HG03558 (cell line): Measurements from ENCODE around the gene DGLUCY.
A peak's percentile ranks its signal among the peaks of the same experiment; 100 is the strongest.
"Not testable (repeated sequence)": the region's sequence is repeated elsewhere in the genome, so short reads cannot be mapped to it uniquely, and the experiment has no call there.

ENCODE experiments used
- ATAC-seq: cut with Tn5 transposase; IDR thresholded peaks from one replicate; pipeline ENCODE4 v1.9.1; 2021; ENCODE audit warnings: moderate number of reproducible peaks; ENCODE audit not compliant: unreplicated experiment; ENCODE audit errors: extremely low read depth

DGLUCY gene

DNA sequence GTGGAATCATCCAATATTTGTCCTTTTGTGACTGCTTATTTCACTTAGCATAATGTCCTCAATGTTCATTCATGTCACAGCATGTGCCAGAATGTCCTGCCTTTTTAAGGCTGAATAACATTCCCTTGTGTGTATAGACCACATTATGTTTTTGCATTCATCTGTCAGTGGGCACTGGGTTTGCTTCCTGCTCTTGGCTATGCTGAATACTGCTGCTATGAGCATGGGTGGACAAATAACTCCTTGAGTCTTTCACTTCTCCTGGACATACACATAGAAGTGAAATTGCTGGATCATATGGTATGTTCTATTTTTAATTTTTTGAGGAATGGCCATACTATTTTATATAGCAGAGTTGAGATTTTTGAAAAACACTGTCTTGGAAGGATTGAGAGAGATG, 83.8 kb downstream of the DGLUCY start:
- ATAC-seq, result no peak

DNA sequence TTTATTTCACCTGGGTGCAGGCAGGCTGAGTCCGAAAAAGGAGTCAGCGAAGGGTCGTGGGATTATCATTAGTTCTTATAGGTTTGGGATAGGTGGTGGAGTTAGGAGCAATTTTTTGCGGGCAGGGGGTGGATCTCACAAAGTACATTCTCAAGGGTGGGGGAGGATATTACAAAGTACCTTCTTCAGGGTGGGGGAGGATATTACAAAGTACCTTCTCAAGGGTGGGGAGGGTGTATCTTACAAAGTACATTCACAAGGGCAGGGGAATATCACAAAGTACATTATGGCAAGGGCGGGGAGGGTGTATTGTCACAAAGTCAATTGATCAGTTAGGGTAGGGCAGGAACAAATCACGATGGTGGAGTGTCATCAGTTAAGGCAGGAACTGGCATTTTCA, 86.9 kb downstream of the DGLUCY start:
- ATAC-seq, result not testable (repeated sequence)

DNA sequence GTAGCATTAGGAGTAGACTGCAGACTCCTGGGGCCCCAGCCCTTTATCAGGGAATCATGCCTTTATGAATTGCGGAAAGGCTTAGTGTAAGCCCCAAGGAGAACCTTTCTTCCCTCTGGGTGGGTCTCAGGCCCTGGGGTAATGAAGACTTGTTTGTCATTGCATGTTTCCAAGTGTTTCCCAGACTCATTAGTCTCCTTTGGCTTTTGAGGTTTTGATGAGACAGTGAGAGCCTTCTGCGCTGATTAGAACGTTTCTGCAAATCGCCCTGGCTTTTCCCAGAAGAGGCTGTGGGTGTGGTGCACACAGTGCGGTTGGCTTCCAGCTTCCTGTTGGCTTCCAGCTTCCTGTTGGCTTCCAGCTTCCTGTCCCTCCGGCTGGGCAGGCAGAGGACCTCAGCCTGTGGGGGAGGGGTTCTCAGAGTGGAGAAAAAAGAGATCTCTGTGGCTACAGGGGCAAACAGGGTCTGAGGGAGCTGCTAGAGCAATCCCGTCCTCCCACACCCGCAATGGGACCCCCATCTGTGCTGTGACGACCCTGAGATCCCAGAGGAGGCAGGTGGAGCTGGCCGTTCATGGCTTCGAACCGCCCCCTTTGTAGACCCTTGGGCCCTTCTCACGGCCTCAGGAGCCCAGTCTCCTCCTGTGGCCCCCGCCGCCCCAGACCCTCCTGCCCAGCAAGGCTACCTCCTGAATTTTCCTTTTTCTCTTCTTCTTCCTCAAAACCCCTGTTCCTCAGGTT, 88.5 kb downstream of the DGLUCY start:
- no peak for ATAC-seq

DNA sequence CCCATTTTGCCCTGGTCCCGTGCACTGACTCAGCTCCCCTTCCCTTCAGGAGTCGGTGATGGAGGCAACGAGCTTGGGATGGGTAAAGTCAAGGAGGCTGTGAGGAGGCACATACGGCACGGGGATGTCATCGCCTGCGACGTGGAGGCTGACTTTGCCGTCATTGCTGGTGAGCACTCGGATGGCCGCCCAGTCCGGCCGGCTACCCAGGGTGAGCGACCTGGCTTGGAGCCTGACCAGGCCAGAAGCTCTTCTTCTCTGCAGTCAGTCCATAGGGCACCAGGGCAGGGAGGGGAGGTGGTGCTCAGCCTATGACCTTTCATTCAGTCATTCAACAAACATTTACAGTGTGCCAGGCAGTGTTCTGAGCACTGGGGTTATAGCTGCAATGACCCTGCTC, 90.8 kb downstream of the DGLUCY start:
- no peak for ATAC-seq

DNA sequence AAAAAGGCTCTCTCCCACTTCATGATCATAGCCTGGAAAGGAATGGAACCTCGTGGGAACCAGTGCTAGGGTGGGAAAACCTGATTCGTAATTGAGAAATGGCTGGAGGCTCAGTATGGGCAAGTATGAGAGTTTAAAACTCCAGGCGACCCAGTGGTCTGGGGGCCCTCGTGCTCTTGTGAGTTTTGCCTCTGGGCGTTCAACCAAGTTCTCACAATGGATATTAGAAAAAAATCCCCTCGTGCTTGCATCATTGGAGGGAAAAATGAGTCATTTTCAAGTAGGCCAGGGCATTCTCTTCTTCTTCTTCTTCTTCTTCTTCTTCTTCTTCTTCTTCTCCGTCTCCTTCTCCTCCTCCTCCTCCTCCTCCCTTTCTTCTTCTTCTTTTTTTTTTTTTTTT, 91.6 kb downstream of the DGLUCY start:
- ATAC-seq, result no peak

DNA sequence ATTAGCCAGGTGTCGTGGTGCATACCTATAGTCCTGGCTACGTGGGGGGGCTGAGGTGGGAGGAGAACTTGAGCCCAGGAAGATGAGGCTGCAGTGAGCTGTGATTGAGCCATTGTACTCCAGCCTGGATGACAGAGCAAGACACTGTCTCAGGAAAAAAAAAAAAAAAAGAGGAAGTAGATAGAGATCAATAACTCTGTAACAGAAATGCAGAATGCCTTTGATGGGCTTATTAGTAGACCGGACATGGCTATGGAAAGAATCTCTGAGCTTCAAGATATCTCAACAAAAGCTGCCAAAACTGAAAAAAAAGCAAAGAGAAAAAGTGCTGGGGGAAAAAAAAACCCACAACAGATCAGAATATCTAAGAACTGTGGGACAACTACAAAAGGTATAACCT, 93.1 kb downstream of the DGLUCY start:
- no peak for ATAC-seq

DNA sequence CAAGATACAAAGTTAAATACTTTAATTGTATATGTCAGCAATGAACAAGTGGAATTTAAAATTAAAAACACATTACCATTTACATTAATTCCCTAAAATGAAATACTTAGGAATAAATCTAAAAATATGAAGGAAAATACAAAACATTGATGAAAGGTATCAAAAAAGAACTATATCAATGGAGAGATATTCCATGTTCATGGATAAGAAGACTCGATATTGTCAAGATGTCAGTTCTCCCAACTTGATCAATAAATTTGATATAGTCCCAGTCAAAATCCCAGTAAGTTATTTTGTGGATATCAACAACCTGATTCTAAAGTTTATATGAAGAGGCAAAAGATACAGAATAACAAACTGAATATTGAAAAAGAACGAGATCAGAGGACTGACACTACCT, 97.1 kb downstream of the DGLUCY start:
- ATAC-seq, result no peak

DNA sequence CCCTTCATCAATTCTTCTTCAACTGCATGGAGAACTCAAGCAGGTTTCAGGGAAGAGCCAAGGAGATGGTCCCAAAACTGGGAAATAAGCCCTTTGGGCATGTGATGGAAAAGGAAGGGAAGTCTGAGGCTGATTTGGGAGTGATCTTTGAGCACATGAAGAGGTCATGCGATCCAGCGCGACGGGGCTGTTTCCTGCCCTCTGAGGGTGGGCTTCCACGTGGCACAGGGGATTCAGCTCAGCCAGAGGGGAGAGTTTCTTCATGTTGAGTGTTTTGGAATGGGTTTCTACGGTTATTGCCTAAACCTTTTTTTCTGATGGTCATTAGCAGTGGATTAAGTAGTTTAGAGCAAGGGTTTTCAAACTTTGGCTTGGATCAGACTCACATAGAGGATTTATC, 100.4 kb downstream of the DGLUCY start:
- ATAC-seq, result no peak

DNA sequence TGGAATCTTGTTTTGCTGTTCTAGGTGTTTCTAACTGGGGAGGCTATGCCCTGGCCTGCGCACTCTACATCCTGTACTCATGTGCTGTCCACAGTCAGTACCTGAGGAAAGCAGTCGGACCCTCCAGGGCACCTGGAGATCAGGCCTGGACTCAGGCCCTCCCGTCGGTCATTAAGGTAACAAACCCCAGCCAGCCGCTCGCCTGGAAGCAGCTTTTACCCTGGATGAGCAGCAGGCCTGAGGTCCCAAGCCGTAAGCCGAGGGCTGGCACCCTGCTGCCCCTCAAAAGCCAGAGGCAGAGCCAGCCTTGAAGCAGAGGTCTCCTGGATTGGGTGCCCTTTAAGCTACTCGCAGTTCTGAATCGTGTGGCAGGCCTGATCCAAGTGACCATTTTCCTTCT, 101.5 kb downstream of the DGLUCY start:
- ATAC-seq, result no peak

DNA sequence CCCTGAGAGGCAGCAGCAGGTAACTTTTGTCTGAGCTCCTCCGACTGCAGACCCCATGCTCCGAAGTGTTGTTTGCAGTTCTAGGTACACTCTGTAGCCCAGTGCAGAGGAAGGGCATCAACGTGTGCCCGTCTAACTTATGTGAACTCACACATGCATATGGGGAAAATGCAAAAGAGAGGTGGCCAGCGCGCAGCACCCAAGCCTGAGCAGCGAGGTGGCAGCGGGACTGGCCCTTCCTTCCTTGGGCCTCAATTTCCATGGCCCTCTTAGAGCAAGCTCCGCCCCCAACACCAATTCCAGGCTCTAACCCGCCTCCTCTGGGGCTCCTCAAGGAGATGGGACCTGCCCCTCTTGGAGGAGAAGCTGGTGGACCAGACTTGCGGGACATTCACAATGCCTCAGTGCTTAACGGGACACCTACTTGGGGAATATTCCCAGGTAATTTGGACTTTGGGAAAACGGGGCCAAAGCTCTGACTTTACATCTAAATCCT, 102.9 kb downstream of the DGLUCY start:
- no peak for ATAC-seq

DNA sequence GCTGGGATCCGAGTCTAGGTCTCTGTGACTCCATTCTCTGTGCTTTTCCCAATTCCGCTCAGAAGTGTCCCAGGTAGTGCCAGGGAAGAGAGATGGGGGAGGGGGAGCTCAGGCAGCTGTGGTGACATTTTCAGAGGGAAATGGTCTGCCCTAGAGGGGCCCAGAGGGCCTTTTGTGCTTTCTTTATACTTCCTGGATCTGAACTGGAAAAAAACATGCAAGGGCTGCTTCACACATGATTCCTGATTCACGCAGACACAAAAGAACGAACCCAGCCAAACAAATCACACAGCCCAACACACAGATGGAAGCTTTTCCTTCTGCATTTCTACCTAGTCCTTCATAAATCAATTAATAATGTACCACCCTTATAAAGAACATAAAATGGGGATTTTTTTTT, 104.1 kb downstream of the DGLUCY start:
- ATAC-seq, result no peak

DNA sequence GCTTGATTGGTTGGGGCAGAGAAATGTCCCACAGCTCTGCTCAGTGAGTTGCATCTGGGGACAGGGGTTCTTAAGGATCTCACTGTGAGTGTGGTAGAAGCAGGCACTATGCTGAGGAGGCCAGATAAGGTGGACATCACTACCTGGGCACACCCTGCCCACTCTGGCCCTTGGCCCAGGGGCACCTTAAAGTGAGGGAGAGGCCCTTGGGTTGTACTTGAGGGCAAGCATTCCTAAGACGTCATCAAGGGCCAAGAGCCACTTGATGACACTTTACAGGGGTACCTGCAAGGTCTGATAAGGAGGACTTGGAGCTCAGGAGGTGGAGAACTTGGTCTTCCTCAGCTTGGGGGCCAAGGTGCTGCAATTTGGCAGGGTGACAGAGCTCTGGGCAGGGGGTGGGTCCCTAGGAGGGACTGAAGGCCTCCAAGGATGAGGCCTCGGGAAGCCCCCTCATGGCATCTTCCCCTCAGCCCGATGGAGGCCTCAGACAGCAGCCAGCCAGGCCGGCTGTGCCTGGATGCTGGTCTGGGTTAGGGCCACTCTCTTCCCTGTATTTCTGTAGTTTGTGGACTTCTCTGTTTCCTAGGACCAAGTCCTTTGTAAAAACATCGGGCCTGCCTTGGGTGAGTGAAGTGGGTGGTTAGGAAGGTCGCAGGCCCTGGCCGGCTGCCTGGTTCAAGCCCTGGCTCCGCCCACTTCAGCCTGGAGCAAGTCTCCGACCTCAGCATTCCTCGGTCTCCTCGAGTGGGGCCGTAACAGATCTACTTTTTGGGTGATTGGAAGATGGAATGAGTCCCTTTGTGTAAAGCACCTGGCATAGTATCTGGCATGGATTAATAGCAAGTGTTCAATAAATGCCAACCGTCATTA, 105.9 kb downstream of the DGLUCY start:
- no peak for ATAC-seq

DNA sequence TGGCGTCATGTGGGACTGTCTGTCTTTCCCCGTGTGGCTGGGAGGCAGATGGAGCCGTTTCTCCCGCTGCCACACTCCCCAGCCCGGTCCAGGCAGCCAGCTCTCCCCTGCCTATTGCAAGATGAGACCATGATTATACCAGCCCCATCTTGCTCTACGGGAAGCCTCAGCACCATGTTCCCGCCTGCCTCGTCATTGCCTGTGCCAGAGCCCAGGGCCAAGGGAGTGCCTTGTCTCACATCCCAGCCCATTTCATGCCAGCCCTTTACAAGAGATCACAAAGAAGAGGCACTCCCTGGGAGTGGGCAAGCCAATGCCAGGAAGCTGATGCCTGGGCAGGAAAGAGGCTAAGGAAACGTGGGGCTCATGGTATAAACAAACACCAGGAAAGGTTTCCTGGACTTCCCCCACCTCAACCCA, 106.7 kb downstream of the DGLUCY start:
- ATAC-seq, result no peak

DNA sequence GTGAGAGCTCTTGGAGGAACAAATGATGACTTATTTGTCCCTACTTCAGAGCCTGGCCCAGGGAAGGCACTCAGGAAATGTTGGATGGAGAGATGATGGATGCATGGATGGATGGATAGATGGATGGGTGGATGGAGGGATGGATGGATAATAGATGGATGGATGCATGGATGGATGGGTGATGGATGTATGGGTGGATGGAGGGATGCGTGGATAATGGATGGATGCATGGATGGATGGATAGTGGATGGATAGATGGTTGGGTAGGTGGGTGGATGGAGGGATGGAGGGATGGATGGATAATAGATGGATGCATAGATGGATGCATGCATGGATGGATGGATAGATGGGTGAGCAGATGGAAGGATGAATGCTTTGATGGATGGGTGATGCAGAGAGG, 107.4 kb downstream of the DGLUCY start:
- ATAC-seq, result no peak

DNA sequence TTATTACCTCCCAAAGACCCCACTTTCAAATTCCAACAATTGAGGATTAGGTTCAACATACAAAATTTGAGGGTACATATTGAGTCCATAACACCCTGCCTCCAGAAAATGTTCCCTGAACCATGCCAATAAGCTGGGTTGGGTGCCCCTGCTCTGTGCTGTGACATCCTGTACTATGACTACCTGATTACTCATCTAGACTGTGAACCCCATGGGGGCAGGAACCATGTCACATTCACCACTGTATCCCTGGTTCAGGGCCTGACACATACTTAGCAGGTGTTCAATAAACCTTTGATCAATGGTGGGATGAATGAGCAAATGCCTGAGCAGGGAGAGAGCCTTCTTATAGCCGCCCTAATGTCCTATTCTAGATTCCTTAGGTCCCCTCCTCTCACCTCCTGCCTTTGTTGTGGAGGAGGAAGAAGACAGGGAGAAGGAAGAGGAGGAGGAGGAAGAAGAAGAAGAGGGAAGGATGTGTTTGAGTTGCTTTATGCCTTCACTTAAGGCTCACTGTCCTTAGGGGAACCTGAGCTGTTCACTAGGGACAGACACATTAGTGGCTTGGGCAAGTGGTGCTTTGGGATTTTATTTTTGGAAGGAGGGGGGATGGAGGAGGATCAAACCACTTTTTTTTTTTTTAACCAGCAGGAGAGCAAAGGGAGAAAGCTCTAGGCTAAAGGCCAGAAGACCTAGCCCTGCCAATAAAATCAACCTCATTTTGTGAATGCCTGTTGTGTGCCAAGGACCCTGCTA, 109.3 kb downstream of the DGLUCY start:
- no peak for ATAC-seq

DNA sequence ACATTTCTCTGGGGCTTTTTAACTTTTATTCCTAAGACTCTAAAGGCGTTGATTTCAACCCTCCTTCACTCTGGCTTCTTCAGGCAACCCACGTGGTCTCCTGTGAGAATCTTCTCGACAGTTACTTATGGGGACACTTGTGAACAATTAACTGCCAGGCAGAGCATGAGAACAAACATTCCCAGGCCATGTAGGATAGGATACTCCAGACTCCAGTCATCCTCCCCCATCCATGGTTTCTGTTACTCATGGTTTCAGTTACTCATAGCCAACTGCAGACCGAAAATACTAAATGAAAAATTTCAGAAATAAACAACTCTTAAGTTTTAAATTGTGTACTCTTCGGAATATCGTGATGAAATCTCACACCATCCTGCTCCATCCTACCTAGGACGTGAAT, 111.2 kb downstream of the DGLUCY start:
- no peak for ATAC-seq

DNA sequence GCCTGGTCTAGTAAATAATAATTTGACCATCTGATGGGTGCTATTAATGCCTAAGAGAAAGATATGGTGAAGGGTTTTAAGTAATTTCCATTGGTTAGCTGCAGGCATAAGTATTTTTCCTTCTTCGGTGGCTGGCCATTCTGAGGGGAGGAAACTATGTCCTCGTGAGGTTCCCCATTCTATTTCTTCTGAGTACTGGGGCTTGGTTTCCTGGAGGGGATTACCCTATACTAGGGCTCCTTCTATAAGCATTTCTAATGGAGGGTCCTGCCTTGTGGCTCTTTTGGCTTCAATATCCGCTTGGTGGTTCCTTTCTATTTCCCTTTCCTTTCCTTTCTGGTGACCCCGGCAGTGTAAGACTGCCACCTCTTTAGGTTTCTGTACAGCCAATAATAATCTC, 112.5 kb downstream of the DGLUCY start:
- not testable (repeated sequence) for ATAC-seq

DNA sequence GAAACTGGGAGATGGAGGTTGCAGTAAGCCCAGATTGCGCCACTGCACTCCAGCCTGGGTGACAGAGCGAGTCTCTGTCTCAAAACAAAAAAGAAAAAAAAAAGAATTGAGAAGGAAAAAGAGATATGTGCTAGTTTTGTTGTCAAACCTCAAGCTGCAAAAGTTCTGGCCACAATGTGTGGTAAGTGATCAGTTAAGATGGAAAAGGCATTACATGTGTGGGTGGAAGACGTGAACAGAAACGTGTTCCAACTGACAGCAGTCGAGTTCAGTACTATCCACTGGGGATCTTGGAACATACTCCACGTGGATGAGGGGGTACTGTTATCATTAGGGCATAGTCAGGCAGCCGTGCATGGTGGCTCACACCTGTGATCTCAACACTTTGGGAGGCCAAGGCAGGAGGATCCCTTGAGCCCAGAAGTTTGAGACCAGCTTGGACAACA, 113.3 kb downstream of the DGLUCY start:
- no peak for ATAC-seq

DNA sequence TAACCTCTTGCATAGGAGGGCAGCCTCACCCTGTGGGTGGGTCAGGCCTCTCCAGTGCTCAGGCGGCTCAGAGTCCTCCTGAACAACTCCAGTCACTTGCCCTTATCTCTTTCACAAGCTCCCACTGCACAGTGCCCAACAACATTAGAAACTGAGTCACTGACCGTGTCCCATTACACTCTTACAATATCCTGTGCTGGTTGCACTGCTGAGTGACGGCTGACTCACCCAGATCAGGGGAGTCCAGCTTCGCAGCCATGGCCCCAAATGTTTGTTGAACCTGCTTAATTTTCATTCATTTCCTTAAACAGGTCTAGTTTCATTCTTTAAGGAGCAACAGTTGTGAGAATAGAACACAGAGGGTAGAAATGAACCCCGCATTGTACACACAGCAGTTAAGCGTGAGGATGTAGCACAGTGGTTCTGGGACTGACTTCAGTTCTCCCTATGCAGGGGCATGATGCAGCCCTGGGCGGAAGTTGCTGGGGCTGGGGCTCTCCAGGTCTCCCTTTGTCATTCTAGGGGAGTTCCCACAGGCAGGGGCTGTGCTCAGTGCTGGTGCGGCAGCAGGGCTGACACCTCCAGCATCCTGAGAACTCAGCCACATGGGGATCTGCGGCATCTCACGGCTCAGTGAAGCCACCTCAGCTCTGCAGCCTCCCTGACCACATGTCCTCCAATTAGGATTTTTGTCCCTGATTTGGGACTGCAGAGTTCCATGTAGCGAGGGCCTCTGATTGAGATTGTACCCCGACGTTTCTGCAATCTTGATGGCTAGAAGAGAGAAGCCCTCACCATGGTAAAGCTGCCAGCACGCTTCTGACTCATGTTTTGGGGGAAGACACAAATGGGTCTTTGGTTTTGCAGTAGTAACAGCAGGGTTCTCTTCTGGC, 114.5 kb downstream of the DGLUCY start:
- peak; percentile 63 for ATAC-seq

DNA sequence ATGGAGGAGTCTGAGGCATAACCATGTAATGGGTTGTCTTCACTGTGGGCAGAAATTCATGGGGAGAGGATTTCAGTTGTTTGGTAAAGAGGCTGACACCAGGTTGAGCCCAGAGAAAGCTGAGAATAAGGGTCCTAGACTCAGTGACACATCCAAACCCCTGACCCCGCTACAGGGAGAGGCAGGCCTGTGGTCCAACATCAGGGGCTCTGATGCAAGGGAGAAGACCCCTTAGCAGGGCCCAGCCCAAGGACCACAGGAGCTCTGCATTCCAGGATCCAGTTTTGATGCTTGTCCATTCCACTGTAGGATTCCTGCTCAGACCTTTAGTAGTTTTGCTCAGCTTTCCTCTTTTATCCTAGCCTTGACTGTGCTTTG, 115.1 kb downstream of the DGLUCY start:
- no peak for ATAC-seq
